Measurements from ENCODE around the gene ARL6. TPM values are rescaled to one million over a fixed set of nuclear protein-coding genes. Genes with fewer than 3 reads are reported as not detected.

The ARL6 gene
- total and polyA plus RNA-seq, 9 of the 15 experiments (the other 6 are each of a cell fraction or from before 2014, with no cell fraction given): 0.91 to 2.9 (median 2.3) TPM

DNA sequence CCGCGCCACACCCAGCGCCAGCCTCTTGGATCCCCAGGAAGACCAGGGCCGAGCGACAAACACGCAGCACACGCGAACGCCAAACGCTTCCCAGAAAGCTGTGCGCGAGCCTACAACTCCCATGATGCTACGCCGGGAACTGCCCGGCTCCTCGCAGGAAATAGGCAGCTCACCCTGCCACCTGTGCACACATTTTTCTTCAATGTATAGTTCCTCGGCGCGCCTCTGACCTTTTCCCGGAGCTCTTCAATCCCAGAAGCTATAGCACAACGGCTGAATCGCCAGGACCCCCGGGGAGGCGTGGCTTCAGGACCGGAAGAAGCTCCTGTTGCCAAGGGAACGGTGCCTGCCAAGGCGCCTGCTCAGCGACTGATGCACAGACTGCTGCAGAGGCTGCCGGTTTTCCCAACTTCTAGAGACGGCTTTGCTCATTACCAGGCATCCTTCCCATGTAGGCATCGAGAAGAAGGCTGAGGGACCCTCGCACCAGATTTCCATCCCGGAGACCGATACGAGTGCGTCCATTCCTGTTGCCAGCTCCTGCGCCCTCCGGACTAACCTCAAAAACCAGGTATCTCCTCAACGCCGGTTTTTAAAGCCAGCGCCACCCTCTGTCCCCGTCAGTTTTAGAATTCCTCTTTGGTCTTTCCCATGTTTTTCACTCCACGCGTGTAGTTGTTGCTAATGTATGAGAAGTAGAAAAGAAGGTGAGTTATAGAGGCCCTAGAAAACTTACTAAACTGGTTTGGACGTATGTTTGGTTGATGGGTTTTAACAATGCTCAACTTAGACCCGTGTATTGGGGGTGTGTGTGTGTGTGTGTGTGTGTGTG lies at the start of gene ARL6 (continued):
- TF ChIP-seq, protein P1, sequence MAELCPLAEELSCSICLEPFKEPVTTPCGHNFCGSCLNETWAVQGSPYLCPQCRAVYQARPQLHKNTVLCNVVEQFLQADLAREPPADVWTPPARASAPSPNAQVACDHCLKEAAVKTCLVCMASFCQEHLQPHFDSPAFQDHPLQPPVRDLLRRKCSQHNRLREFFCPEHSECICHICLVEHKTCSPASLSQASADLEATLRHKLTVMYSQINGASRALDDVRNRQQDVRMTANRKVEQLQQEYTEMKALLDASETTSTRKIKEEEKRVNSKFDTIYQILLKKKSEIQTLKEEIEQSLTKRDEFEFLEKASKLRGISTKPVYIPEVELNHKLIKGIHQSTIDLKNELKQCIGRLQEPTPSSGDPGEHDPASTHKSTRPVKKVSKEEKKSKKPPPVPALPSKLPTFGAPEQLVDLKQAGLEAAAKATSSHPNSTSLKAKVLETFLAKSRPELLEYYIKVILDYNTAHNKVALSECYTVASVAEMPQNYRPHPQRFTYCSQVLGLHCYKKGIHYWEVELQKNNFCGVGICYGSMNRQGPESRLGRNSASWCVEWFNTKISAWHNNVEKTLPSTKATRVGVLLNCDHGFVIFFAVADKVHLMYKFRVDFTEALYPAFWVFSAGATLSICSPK (IDR thresholded peaks at IDR 0.05; ENCODE audit: borderline replicate concordance): no peak
- TF ChIP-seq ZKSCAN8 (CRISPR knock-in tag; IDR thresholded peaks at IDR 0.05) (no peak), ZNF696 (CRISPR knock-in tag; conservative IDR thresholded peaks at IDR 0.05) (no peak), ELF2 (CRISPR knock-in tag; IDR thresholded peaks at IDR 0.05) (peak; percentile 35; the same call in 1 of the 2 replicates), CREM (IDR thresholded peaks at IDR 0.05; ENCODE audit: low read depth) (peak; percentile 55), ZNF830 (CRISPR knock-in tag; IDR thresholded peaks at IDR 0.05) (no peak), HSF4 (CRISPR knock-in tag; IDR thresholded peaks at IDR 0.05; ENCODE audit: borderline replicate concordance) (no peak), MCM7 (IDR thresholded peaks at IDR 0.05) (no peak), PHF8 (IDR thresholded peaks at IDR 0.05; ENCODE audit: borderline replicate concordance, low read length) (peak; percentile 33; the same call in 1 of the 2 replicates), HOXB6 (CRISPR knock-in tag; IDR thresholded peaks at IDR 0.05; ENCODE audit: borderline replicate concordance) (no peak), FOXJ3 (CRISPR knock-in tag; IDR thresholded peaks at IDR 0.05) (no peak), GABPB1 (CRISPR knock-in tag; IDR thresholded peaks at IDR 0.05) (peak; percentile 68), RBFOX2 (IDR thresholded peaks at IDR 0.05; ENCODE audit: low read depth, low read length) (peak; percentile 77)
- TF ChIP-seq, protein P2, sequence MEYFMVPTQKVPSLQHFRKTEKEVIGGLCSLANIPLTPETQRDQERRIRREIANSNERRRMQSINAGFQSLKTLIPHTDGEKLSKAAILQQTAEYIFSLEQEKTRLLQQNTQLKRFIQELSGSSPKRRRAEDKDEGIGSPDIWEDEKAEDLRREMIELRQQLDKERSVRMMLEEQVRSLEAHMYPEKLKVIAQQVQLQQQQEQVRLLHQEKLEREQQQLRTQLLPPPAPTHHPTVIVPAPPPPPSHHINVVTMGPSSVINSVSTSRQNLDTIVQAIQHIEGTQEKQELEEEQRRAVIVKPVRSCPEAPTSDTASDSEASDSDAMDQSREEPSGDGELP (CRISPR knock-in tag; IDR thresholded peaks at IDR 0.05; ENCODE audit: borderline replicate concordance): peak; percentile 25; the same call in 1 of the 2 replicates
- TF ChIP-seq, protein P3, sequence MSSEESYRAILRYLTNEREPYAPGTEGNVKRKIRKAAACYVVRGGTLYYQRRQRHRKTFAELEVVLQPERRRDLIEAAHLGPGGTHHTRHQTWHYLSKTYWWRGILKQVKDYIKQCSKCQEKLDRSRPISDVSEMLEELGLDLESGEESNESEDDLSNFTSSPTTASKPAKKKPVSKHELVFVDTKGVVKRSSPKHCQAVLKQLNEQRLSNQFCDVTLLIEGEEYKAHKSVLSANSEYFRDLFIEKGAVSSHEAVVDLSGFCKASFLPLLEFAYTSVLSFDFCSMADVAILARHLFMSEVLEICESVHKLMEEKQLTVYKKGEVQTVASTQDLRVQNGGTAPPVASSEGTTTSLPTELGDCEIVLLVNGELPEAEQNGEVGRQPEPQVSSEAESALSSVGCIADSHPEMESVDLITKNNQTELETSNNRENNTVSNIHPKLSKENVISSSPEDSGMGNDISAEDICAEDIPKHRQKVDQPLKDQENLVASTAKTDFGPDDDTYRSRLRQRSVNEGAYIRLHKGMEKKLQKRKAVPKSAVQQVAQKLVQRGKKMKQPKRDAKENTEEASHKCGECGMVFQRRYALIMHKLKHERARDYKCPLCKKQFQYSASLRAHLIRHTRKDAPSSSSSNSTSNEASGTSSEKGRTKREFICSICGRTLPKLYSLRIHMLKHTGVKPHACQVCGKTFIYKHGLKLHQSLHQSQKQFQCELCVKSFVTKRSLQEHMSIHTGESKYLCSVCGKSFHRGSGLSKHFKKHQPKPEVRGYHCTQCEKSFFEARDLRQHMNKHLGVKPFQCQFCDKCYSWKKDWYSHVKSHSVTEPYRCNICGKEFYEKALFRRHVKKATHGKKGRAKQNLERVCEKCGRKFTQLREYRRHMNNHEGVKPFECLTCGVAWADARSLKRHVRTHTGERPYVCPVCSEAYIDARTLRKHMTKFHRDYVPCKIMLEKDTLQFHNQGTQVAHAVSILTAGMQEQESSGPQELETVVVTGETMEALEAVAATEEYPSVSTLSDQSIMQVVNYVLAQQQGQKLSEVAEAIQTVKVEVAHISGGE (CRISPR knock-in tag; IDR thresholded peaks at IDR 0.05): peak in 2 of 3 experiments; percentile 44 to 60; a peak in 2 of 6 replicates
- TF ChIP-seq, protein P4, sequence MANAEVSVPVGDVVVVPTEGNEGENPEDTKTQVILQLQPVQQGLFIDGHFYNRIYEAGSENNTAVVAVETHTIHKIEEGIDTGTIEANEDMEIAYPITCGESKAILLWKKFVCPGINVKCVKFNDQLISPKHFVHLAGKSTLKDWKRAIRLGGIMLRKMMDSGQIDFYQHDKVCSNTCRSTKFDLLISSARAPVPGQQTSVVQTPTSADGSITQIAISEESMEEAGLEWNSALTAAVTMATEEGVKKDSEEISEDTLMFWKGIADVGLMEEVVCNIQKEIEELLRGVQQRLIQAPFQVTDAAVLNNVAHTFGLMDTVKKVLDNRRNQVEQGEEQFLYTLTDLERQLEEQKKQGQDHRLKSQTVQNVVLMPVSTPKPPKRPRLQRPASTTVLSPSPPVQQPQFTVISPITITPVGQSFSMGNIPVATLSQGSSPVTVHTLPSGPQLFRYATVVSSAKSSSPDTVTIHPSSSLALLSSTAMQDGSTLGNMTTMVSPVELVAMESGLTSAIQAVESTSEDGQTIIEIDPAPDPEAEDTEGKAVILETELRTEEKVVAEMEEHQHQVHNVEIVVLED (CRISPR knock-in tag; IDR thresholded peaks at IDR 0.05): 0 out of 2 replicates have a peak, but pooled peaks have one; percentile 42
- TF ChIP-seq, protein P5, sequence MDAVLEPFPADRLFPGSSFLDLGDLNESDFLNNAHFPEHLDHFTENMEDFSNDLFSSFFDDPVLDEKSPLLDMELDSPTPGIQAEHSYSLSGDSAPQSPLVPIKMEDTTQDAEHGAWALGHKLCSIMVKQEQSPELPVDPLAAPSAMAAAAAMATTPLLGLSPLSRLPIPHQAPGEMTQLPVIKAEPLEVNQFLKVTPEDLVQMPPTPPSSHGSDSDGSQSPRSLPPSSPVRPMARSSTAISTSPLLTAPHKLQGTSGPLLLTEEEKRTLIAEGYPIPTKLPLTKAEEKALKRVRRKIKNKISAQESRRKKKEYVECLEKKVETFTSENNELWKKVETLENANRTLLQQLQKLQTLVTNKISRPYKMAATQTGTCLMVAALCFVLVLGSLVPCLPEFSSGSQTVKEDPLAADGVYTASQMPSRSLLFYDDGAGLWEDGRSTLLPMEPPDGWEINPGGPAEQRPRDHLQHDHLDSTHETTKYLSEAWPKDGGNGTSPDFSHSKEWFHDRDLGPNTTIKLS (IDR thresholded peaks at IDR 0.05; ENCODE audit: borderline replicate concordance, low read depth): peak; percentile 78; the same call in 1 of the 2 replicates
